ENCODE data around the gene RERE. TPM values are rescaled to one million over a fixed set of nuclear protein-coding genes. Genes with fewer than 3 reads are reported as not detected.

Gene RERE
- total RNA-seq, 2 experiments from 2014 or later: 73.1 to 211 TPM

GRCh38 chr1:8856689-8857412 is 39.4 kb upstream of the RERE start:
- no peak for DNase-seq (ENCODE audit: low spot score)
- no TSS peak for BruUV-seq (replicated peaks)

GRCh38 chr1:8854240-8854639 is 36.8 kb upstream of the RERE start:
- intact Hi-C loops (cut with micrococcal nuclease; ENCODE audit: unreplicated experiment): no loop called here
- no peaks in the 10 kb centered on the region for H3K4me1 ChIP-seq (ENCODE audit: insufficient read depth, low read length, poor library complexity, severe bottlenecking)
- CTCF ChIA-PET (ENCODE audit: unreplicated experiment): no interaction called here
- H3K36me3 ChIP-seq (ENCODE audit: insufficient read depth, low read length): peaks cover 27% of the 10 kb centered on the region
- no peak overlapping the region for H3K4me3 ChIP-seq (ENCODE audit: low read depth, low read length, poor library complexity, severe bottlenecking)
- no TSS peak for BruUV-seq (replicated peaks)
- no peak overlapping the region for H3K4me2 ChIP-seq (ENCODE audit: low read length)
- no peaks in the 10 kb centered on the region for H3K9me2 ChIP-seq (ENCODE audit: insufficient read depth, low read length)
- H3K9me3 ChIP-seq (ENCODE audit: low read length): no peaks in the 10 kb centered on the region
- TF ChIP-seq EZH2phosphoT487 (IDR thresholded peaks at IDR 0.05; ENCODE audit: borderline replicate concordance, low read depth, low read length) (no peak), CTCF (conservative IDR thresholded peaks at IDR 0.05; ENCODE audit: low read length) (no peak)
- H2AFZ ChIP-seq (ENCODE audit: low read length): no peak overlapping the region
- no peak for DNase-seq (ENCODE audit: low spot score)
- H4K20me1 ChIP-seq (ENCODE audit: insufficient read depth, low read length): no peaks in the 10 kb centered on the region
- POLR2A ChIA-PET: no interaction called here
- H3K27ac ChIP-seq (ENCODE audit: low read depth, low read length, poor library complexity, severe bottlenecking): no peak overlapping the region
- H3K79me2 ChIP-seq (ENCODE audit: insufficient read depth, low read depth, low read length): no peaks in the 10 kb centered on the region

More at GRCh38 chr1:8856689-8857412, 39.4 kb upstream of the RERE start:
- H3K4me3 ChIP-seq (ENCODE audit: low read depth, low read length, poor library complexity, severe bottlenecking): no peak overlapping the region
- CTCF ChIA-PET (ENCODE audit: unreplicated experiment): no interaction called here
- H4K20me1 ChIP-seq (ENCODE audit: insufficient read depth, low read length): no peaks in the 10 kb centered on the region
- H3K36me3 ChIP-seq (ENCODE audit: insufficient read depth, low read length): peaks cover 54% of the 10 kb centered on the region
- no peaks in the 10 kb centered on the region for H3K4me1 ChIP-seq (ENCODE audit: insufficient read depth, low read length, poor library complexity, severe bottlenecking)
- no peaks in the 10 kb centered on the region for H3K9me2 ChIP-seq (ENCODE audit: insufficient read depth, low read length)
- H3K27ac ChIP-seq (ENCODE audit: low read depth, low read length, poor library complexity, severe bottlenecking): no peak overlapping the region
- no peaks in the 10 kb centered on the region for H3K9me3 ChIP-seq (ENCODE audit: low read length)
- H2AFZ ChIP-seq (ENCODE audit: low read length): no peak overlapping the region
- intact Hi-C loops (cut with micrococcal nuclease; ENCODE audit: unreplicated experiment): no loop called here
- H3K4me2 ChIP-seq (ENCODE audit: low read length): no peak overlapping the region
- TF ChIP-seq EZH2phosphoT487 (IDR thresholded peaks at IDR 0.05; ENCODE audit: borderline replicate concordance, low read depth, low read length): no peak
- no peak for TF ChIP-seq CTCF (conservative IDR thresholded peaks at IDR 0.05; ENCODE audit: low read length)
- POLR2A ChIA-PET: interaction anchor here (0.6 kb wide), 1 partner anchor 20 kb away, joined by 4 read pairs; no protein-coding TSS in a partner anchor
- H3K79me2 ChIP-seq (ENCODE audit: insufficient read depth, low read depth, low read length): no peaks in the 10 kb centered on the region

DNA sequence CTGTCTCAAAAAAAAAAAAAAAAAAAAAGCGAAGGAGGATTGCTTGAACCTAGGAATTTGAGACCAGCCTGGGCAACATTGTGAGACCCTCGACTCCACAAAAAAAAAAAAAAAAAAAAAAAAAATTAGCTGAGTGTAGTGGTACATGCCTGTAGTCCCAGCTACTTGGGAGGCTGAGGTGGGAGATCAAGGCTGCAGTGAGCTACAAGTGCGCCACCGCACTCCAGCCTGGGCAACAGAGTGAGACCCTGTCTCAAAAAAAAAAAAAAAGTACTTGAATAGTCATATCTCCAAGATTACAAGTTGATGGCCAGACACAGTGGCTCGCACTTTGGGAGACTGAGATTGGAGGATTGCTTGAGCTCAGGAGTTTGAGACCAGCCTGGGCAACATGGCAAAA is 33.6 kb upstream of the RERE start:
- Histone ChIP-seq H3K4me2 (ENCODE audit: low read length) (no peak overlapping the region), H3K9me3 (ENCODE audit: low read length) (no peaks in the 10 kb centered on the region), H3K79me2 (ENCODE audit: insufficient read depth, low read depth, low read length) (no peaks in the 10 kb centered on the region), H3K4me1 (ENCODE audit: insufficient read depth, low read length, poor library complexity, severe bottlenecking) (peaks cover 4% of the 10 kb centered on the region), H2AFZ (ENCODE audit: low read length) (no peak overlapping the region), H3K9me2 (ENCODE audit: insufficient read depth, low read length) (no peaks in the 10 kb centered on the region), H4K20me1 (ENCODE audit: insufficient read depth, low read length) (no peaks in the 10 kb centered on the region), H3K36me3 (ENCODE audit: insufficient read depth, low read length) (no peaks in the 10 kb centered on the region), H3K4me3 (ENCODE audit: low read depth, low read length, poor library complexity, severe bottlenecking) (no peak overlapping the region), H3K27ac (ENCODE audit: low read depth, low read length, poor library complexity, severe bottlenecking) (no peak overlapping the region)
- TF ChIP-seq EZH2phosphoT487 (IDR thresholded peaks at IDR 0.05; ENCODE audit: borderline replicate concordance, low read depth, low read length): no peak
- DNase-seq (ENCODE audit: low spot score): no peak
- CTCF ChIA-PET (ENCODE audit: unreplicated experiment): no interaction called here
- POLR2A ChIA-PET: interaction anchor here (0.6 to 1.2 kb wide), 3 partner anchors 12 to 191 kb away, joined by 3 read pairs; no protein-coding TSS in a partner anchor
- BruUV-seq (replicated peaks): no TSS peak
- intact Hi-C loops (cut with micrococcal nuclease; ENCODE audit: unreplicated experiment): no loop called here

Measured in OCI-LY7 (cell line).